Breast epithelium (tissue), 3 donors: Measurements from ENCODE around the gene SLC22A12.

ENCODE experiments used
- POLR2A ChIP-seq: fragments of 450-650 bp; IDR thresholded peaks from one replicate; pipeline ENCODE4 v1.6.1; 2016; ENCODE audit warnings: antibody characterized with exemption, mild to moderate bottlenecking, moderate library complexity
- POLR2AphosphoS5 ChIP-seq, 3 donors: sonication (generic); formaldehyde crosslinking; IDR thresholded peaks; one replicate each; pipeline ENCODE4 v1.6.1; 2017; ENCODE audit warnings: antibody characterized with exemption in 3 of 3
- TF ChIP-seq, protein P1 (sequence below), 3 donors: fragments of 450-650 bp; IDR thresholded peaks; one replicate each; pipeline ENCODE4 v1.5.1; 2016 to 2017; ENCODE audit warnings: antibody characterized with exemption in 3 of 3, mild to moderate bottlenecking in 3 of 3, moderate library complexity in 3 of 3

DNA sequence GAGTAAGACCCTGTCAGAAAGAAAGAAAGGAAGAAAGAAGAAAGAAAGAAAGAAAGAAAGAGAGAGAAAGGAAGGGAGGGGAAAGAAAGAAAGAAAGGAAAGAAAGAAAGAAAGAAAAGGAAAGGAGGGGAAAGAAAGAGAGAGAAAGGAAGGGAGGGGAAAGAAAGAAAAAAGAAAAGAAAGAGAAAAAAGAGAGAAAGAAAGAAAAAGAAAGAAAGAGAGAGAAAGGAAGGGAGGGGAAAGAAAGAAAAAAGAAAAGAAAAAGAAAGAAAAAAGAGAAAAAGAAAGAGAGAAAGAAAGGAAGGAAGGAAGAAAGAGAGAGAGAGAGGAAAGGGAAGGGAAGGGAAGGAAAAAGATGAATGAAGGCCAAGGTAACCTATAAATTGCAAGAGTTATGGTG, 47.2 kb upstream of the SLC22A12 start:
- TF ChIP-seq POLR2A (no peak), POLR2AphosphoS5 (IDR thresholded peaks at IDR 0.05) (no peak)
- TF ChIP-seq, protein P1, sequence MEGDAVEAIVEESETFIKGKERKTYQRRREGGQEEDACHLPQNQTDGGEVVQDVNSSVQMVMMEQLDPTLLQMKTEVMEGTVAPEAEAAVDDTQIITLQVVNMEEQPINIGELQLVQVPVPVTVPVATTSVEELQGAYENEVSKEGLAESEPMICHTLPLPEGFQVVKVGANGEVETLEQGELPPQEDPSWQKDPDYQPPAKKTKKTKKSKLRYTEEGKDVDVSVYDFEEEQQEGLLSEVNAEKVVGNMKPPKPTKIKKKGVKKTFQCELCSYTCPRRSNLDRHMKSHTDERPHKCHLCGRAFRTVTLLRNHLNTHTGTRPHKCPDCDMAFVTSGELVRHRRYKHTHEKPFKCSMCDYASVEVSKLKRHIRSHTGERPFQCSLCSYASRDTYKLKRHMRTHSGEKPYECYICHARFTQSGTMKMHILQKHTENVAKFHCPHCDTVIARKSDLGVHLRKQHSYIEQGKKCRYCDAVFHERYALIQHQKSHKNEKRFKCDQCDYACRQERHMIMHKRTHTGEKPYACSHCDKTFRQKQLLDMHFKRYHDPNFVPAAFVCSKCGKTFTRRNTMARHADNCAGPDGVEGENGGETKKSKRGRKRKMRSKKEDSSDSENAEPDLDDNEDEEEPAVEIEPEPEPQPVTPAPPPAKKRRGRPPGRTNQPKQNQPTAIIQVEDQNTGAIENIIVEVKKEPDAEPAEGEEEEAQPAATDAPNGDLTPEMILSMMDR (IDR thresholded peaks at IDR 0.05), result no peak
